NCI-H187 (cell line): Measurements from ENCODE around the gene BPTF.
"Not testable (repeated sequence)": the region's sequence is repeated elsewhere in the genome, so short reads cannot be mapped to it uniquely, and the experiment has no call there.

Experiments used
- DNase-seq, 2 experiments: peaks; one replicate each; lab custom pipeline; 2025; lab: John Stamatoyannopoulos, UW

Gene BPTF

GRCh38 chr17:67891481-67892119 lies 66.3 kb downstream of the BPTF start:
- DNase-seq = no peak

GRCh38 chr17:67902511-67903231 lies 77.4 kb downstream of the BPTF start:
- no peak for DNase-seq

- DNase-seq = not testable (repeated sequence)
Observed at GRCh38 chr17:67905298-67905697, 80.0 kb downstream of the BPTF start.

GRCh38 chr17:67910117-67910803 lies 85.0 kb downstream of the BPTF start:
- not testable (repeated sequence) for DNase-seq

GRCh38 chr17:67911059-67911782 lies 85.9 kb downstream of the BPTF start:
- DNase-seq = no peak

GRCh38 chr17:67912088-67912487 lies 86.8 kb downstream of the BPTF start:
- DNase-seq = no peak

GRCh38 chr17:67912656-67913055 lies 87.4 kb downstream of the BPTF start:
- DNase-seq = no peak

- no peak for DNase-seq
Observed at GRCh38 chr17:67920212-67920611, 94.9 kb downstream of the BPTF start.

GRCh38 chr17:67922503-67922902 lies 97.2 kb downstream of the BPTF start:
- DNase-seq = no peak

GRCh38 chr17:67928842-67929241 lies 103.5 kb downstream of the BPTF start:
- DNase-seq = not testable (repeated sequence)

- DNase-seq = no peak
Observed at GRCh38 chr17:67931227-67931626, 105.9 kb downstream of the BPTF start.

- DNase-seq = no peak
Observed at GRCh38 chr17:67942810-67943209, 117.5 kb downstream of the BPTF start.

GRCh38 chr17:67944035-67944434 lies 118.7 kb downstream of the BPTF start:
- no peak for DNase-seq

GRCh38 chr17:67946513-67946912 lies 121.2 kb downstream of the BPTF start:
- no peak for DNase-seq

GRCh38 chr17:67947325-67947813 lies 122.1 kb downstream of the BPTF start:
- DNase-seq = no peak

GRCh38 chr17:67950945-67951344 lies 125.6 kb downstream of the BPTF start:
- DNase-seq = no peak

- DNase-seq = no peak
Observed at GRCh38 chr17:67959510-67959909, 134.2 kb downstream of the BPTF start.

- DNase-seq = not testable (repeated sequence)
Observed at GRCh38 chr17:67960276-67960675, 135.0 kb downstream of the BPTF start.

GRCh38 chr17:67962156-67962555 lies 136.9 kb downstream of the BPTF start:
- DNase-seq = not testable (repeated sequence)

GRCh38 chr17:67963145-67963572 lies 137.9 kb downstream of the BPTF start:
- DNase-seq = peak in 1 of 2 experiments; percentile 36

- no peak for DNase-seq
Observed at GRCh38 chr17:67970783-67971182, 145.5 kb downstream of the BPTF start.

GRCh38 chr17:67974185-67974584 lies 148.9 kb downstream of the BPTF start:
- no peak for DNase-seq
